ENCODE results near the gene HERPUD2. TPM values are rescaled to one million over a fixed set of nuclear protein-coding genes. Genes with fewer than 3 reads are reported as not detected.

Gene HERPUD2
- total RNA-seq, 1 donor from 2014 or later: 29.8 TPM

DNA sequence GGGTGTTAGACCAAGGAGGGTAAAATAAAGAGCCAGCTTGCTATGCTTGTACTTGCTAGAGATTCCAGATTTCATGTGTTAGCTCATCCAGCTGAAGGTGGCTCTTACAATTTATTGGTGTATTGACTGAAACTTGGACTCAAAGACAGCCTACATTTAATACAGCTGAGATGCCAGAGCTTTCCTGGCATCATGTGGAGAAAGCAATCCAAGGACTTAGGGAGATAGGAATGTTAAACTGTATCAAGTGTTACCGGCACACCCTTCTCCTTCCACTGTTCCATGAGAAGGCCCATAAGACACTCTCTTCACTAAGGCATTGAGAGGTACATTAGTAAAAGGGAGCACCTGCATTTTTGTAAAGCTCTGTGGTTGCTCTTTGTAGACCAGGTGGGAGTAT, 9.3 kb upstream of the HERPUD2 start:
- no peak for DNase-seq (ENCODE audit: extremely low spot score, unreplicated experiment)

DNA sequence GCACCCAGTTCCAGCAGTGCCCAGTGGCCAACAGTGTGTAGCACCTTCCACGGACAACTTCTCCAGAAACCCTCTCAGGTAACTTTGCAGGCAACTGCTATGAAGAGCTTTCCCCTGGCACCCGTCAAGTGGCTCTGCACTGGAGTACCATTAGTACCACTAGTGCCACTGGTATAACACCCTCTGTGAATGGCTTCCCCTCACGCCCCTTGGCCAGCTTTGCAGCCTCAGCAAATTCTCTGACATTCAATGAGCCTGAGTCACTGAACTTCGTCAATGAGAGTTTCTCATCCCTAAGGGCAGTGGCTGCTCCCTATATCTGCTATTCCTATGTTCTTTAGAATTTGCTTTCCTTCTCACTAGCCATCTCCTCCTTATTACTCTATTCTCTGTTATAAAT, 7.6 kb upstream of the HERPUD2 start:
- H3K36me3 Mint-ChIP-seq: no peaks in the 10 kb centered on the region
- no peaks in the 10 kb centered on the region for H3K9me3 Mint-ChIP-seq
- TF ChIP-seq, protein P1, sequence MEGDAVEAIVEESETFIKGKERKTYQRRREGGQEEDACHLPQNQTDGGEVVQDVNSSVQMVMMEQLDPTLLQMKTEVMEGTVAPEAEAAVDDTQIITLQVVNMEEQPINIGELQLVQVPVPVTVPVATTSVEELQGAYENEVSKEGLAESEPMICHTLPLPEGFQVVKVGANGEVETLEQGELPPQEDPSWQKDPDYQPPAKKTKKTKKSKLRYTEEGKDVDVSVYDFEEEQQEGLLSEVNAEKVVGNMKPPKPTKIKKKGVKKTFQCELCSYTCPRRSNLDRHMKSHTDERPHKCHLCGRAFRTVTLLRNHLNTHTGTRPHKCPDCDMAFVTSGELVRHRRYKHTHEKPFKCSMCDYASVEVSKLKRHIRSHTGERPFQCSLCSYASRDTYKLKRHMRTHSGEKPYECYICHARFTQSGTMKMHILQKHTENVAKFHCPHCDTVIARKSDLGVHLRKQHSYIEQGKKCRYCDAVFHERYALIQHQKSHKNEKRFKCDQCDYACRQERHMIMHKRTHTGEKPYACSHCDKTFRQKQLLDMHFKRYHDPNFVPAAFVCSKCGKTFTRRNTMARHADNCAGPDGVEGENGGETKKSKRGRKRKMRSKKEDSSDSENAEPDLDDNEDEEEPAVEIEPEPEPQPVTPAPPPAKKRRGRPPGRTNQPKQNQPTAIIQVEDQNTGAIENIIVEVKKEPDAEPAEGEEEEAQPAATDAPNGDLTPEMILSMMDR (conservative IDR thresholded peaks at IDR 0.05): no peak
- H3K4me1 Mint-ChIP-seq (ENCODE audit: unreplicated experiment): no peaks in the 10 kb centered on the region
- no peak for DNase-seq (ENCODE audit: extremely low spot score, unreplicated experiment)
- no peak overlapping the region for H3K4me3 Mint-ChIP-seq
- no peaks in the 10 kb centered on the region for H3K27me3 Mint-ChIP-seq
- no peak overlapping the region for H3K27ac Mint-ChIP-seq

More for the DNA sequence above, 9.3 kb upstream of the HERPUD2 start:
- Mint-ChIP-seq H3K36me3 (no peaks in the 10 kb centered on the region), H3K9me3 (no peaks in the 10 kb centered on the region), H3K27ac (no peak overlapping the region), H3K4me3 (no peak overlapping the region), H3K27me3 (no peaks in the 10 kb centered on the region), H3K4me1 (ENCODE audit: unreplicated experiment) (peaks cover under 1% of the 10 kb centered on the region)
- TF ChIP-seq, protein P1 (conservative IDR thresholded peaks at IDR 0.05): no peak

DNA sequence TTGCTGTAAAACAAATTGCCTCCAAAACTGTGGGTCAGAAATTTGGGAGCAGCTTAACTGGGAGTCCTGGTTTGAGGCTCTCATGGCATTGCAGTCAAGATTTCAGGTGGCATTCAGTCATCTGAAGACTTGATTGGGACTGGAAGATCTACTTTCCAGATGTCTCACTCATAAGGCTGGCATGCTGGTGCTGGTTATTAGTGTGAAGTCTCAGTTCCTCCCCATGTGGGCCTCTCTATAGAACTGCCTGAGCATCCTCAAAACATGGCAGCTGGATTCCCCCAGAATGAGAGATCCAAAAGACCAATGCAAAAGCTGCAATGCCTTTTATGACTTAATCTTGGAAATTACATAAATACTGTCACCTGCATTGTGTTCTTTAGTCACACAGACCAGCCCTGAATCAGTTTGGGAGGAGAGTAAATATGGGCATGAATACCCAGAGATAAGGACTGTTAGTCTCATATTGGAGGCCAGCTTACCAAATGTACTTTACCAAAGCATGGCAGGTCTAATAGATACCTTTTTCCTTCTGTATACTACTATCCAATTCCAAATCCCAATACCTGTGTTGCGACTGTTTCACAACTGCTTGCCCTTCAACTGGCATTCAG, 6.5 kb upstream of the HERPUD2 start:
- Mint-ChIP-seq H3K4me3 (no peak overlapping the region), H3K4me1 (ENCODE audit: unreplicated experiment) (peaks cover 4% of the 10 kb centered on the region), H3K36me3 (peaks cover 4% of the 10 kb centered on the region), H3K27me3 (no peaks in the 10 kb centered on the region), H3K27ac (no peak overlapping the region), H3K9me3 (no peaks in the 10 kb centered on the region)
- TF ChIP-seq, protein P1 (conservative IDR thresholded peaks at IDR 0.05): no peak
- no peak for DNase-seq (ENCODE audit: extremely low spot score, unreplicated experiment)

DNA sequence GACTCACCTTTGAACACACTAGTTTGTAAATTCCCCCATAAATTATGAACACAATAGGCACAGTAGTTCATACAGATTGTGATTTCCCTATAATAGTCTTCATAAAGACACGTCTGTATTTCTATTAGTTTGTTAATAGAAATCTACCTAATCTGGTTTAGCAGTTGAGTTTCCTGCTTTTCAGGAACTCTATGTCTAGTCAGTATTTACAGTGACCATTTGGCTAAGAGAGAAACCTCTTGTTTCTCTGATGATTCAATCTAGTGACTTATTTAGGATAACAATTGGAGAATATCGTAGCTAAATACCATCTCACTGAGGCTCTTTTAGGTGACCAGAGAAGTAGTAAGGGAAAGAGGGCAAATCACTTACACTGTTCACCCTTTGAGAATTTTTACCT, 5.9 kb upstream of the HERPUD2 start:
- no peak overlapping the region for H3K4me3 Mint-ChIP-seq

DNA sequence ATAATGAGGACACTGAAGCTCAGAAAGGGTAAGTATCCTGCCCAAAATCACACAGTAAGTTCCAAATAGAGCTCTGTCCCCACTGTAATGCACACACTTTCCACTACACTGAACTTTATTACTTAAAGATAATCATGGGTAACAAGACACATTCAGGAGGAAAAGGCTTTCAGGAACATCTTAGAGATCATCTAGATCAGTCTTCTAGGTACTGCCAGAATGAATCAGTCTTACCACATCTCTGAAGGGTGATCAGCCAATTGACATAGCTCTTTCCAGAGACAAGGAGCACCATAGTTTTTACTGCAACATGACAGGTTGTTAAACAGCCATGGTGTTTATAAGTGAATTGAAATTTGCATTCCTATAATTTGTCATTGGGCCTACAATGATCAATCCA, 5.4 kb upstream of the HERPUD2 start:
- TF ChIP-seq, protein P1 (conservative IDR thresholded peaks at IDR 0.05): no peak
- Mint-ChIP-seq H3K27ac (no peak overlapping the region), H3K36me3 (peaks cover 7% of the 10 kb centered on the region), H3K9me3 (no peaks in the 10 kb centered on the region), H3K4me1 (ENCODE audit: unreplicated experiment) (peaks cover 4% of the 10 kb centered on the region), H3K4me3 (no peak overlapping the region), H3K27me3 (no peaks in the 10 kb centered on the region)
- DNase-seq (ENCODE audit: extremely low spot score, unreplicated experiment): no peak

More for the DNA sequence above, 5.9 kb upstream of the HERPUD2 start:
- Mint-ChIP-seq H3K9me3 (no peaks in the 10 kb centered on the region), H3K27ac (no peak overlapping the region), H3K4me1 (ENCODE audit: unreplicated experiment) (peaks cover 4% of the 10 kb centered on the region), H3K36me3 (peaks cover 4% of the 10 kb centered on the region), H3K27me3 (no peaks in the 10 kb centered on the region)
- no peak for DNase-seq (ENCODE audit: extremely low spot score, unreplicated experiment)
- TF ChIP-seq, protein P1 (conservative IDR thresholded peaks at IDR 0.05): no peak
